ENCODE measurements around the gene ZC3H10.
"Not testable (repeated sequence)": the region's sequence is repeated elsewhere in the genome, so short reads cannot be mapped to it uniquely, and the experiment has no call there.

Gene ZC3H10, protein sequence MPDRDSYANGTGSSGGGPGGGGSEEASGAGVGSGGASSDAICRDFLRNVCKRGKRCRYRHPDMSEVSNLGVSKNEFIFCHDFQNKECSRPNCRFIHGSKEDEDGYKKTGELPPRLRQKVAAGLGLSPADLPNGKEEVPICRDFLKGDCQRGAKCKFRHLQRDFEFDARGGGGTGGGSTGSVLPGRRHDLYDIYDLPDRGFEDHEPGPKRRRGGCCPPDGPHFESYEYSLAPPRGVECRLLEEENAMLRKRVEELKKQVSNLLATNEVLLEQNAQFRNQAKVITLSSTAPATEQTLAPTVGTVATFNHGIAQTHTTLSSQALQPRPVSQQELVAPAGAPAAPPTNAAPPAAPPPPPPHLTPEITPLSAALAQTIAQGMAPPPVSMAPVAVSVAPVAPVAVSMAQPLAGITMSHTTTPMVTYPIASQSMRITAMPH

DNA sequence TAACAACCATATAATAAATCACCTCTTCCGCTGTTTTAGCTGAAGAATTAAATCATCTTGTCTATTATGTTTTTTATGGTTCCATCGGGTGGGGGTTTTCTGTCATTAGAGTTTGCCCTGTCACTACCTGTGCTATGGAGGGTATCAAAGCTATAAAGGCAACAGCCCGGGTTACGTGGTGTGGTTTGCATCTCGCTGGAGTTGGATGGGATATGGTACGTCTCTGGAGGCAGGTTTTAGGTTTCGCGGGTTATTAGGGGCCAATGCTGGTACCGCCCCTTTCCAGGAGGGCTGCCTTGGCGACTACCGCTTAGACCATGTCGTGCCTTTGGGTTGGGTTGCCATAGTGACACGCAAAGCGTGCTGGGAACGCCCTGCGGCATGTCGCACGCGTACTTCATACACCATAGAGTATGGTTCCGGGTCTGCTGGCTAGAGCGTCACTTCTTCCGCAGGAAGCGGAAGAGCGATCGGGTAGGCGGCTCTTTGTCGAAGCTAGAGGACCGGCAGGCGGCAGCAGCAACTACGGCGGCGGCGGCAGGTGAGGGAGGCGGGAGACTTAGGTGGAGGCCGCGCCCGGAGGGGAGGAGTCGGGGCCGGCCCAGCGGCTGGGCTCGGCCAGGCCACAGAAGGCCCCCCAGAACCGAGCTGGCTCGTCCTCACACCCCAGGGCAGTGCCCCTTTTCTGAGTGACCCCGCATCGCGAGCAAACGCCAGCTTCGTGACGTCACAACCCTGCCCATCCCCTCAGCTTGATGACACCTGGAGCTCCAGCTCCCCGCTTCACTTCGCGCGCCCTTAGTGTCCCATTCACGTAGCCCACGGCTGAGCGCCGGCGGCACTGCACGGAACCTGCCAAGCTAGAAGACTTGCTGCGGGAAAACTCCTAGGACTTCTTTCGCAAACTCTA lies at the start of gene ZC3H10:
Gene ZC3H10, plus strand, starts transcription at position 489 of the 910 bp plus-strand sequence. CDS start 2,297 bp downstream, outside the sequence.
- DNase-seq (ENCODE audit: low spot score), result peak; percentile 100

DNA sequence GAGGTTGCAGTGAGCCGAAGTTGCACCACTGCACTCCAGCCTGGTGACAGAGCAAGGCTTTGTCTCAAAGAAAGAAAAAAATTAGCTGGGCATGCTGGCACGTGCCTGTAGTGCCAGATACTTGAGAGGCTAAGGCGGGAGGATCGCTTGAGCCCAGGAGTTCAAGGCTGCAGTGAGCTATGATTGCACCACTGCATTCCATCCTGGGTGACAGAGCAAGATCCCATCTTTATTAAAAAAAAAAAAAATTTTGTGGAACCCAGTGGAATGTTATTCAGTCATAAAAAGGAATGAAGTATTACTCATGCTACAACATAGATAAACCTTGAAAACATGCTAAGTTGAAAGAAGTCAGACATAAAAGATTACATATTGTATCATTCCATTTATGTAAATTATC lies 46.4 kb upstream of the ZC3H10 start:
- no peak for DNase-seq (ENCODE audit: low spot score)

DNA sequence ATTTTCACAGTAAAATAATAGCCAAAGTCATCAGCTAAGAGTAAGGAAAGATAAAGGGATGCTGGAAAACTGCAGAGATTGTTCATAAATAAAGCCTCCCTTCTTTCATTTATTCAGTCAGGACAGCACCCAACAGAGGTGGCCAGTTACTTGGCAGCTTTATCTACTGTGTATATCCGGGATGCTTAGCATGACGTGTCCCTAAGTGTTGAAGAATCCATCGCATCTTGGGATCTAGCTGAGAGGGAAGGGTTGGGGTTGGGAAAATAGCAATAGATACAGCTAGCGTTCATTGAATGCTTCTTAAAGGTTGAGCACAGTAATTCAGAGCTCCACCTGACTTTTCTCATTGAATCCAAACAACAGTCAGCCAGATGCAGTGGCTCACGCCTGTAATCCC lies 43.7 kb upstream of the ZC3H10 start:
- no peak for DNase-seq (ENCODE audit: low spot score)

DNA sequence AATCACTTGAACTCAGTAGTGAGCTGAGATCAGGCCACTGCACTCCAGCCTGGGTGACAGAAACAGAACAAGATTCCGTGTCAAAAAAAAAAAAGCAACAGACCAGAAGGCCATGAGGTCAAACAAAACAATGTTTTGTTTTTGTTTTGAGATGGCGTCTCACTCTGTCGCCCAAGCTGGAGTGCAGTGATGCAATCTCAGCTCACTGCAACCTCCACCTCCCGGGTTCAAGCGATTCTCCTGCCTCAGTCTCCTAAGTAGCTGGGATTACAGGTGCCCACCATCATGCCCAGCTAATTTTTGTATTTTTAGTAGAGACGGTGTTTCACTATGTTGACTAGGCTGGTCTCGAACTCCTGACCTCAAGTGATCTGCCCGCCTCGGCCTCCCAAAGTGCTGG lies 40.1 kb upstream of the ZC3H10 start:
- DNase-seq (ENCODE audit: low spot score), result not testable (repeated sequence)

DNA sequence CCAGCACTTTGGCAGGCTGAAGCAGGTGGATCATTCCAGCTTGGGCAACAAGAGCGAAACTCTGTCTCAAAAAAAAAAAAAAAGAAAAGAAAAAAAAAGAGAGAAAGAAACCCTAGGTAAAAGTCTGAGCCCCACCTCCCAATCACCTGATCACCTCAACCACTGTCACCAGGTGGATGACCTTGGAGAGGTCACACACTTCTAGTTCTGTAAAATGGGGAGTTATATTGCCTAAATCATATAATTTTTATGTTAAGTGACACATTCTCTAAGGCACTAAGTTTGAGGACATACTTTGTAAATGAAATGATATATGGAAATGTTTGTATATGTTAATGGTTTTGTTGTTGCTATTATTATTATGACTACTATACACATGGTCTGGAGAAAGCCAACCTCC lies 39.6 kb upstream of the ZC3H10 start:
- DNase-seq (ENCODE audit: low spot score), result no peak

DNA sequence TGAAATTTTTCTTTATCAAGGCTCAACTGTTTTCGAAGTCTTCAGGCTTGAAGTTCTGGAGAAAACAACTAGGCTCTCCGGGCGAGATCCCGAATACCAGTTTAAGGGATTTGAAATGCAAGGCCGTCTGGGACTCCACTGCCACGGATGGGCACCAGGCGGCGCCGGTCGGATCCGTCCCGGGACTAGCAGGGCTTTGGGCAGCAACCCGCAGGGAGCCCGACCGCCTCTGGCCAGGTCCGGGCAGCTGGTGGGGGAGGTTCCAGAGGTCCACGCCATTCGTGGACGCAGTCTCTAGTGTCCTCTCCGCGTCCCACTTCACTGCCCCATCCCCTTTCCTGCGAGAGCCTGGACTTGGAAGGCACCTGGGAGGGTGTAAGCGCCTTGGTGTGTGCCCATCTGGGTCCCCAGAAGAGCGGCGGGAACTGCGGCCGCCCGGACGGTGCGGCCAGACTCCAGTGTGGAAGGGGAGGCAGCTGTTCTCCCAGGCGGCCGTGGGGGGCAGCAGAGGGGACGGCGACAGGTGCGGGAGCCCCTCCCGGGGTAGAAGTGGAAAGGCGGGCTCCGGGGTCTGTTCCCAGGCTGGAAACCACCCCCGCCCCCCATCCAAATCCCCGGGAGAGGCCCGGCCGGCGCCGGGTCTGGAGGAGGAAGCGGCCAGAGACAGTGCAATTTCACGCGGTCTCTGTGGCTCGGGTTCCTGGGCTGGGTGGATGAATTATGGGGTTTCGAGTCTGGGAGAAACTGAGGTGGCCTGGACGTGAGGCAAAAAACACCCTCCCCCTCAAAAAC lies 38.9 kb upstream of the ZC3H10 start:
- peak; percentile 93 for DNase-seq (ENCODE audit: low spot score)

DNA sequence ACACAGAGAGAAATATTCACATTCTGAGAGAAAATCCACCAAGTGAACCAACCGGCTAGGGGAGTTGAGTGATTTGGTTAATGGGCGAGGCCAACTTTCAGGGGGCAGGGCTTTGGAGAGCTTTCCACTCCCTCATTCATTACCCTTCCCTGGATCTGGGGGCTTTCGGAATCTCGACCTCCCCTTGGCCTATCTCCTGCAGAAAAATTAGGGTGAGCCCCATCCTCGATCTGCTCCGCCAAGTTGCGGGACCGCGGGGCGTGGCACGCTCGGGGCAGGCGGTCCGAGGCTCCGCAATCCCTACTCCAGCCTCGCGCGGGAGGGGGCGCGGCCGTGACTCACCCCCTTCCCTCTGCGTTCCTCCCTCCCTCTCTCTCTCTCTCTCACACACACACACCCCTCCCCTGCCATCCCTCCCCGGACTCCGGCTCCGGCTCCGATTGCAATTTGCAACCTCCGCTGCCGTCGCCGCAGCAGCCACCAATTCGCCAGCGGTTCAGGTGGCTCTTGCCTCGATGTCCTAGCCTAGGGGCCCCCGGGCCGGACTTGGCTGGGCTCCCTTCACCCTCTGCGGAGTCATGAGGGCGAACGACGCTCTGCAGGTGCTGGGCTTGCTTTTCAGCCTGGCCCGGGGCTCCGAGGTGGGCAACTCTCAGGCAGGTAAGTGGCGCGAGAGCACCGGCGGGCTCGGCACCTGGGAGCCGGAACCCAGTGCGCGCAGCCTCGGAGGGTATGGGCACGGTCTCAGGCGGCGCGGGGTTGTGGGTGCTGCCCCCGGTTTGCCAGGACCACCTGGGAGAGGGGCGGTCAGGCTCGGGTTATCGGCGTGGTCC lies 38.1 kb upstream of the ZC3H10 start, which contains the start of gene ERBB3:
Gene ERBB3, plus strand, starts transcription at position 443 of the 833 bp plus-strand sequence. Its CDS starts 136 bp downstream, at position 579.
- peak; percentile 87 for DNase-seq (ENCODE audit: low spot score)

DNA sequence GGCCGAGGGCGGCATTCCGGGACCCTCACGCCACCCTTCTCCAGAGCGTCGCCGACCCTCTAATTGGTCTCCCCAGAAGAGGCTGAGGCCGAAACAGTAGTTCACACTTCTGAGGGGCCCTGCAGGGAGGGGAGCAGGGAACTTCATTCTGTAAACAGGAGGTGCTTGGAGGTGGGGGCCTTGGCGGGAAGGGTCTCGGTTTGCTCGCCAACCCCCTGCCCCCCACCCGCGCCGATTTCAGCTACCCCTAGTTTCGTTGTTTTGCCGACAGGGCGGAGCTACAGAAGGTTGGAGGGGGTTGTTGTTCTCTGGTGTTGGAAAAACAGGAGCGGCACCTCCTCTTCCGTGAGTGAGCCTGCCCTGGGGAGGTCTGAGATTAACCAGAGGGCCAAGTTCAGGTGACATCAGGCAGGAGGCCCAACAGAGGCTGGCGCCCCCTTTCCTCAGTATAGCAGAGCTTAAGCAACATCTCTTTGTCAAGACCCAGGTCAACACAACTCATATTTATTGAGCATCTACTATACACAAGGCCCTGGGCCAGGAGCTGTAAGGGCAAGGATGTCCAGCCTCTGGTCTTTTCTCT lies 37.4 kb upstream of the ZC3H10 start:
- DNase-seq (ENCODE audit: low spot score), result no peak

DNA sequence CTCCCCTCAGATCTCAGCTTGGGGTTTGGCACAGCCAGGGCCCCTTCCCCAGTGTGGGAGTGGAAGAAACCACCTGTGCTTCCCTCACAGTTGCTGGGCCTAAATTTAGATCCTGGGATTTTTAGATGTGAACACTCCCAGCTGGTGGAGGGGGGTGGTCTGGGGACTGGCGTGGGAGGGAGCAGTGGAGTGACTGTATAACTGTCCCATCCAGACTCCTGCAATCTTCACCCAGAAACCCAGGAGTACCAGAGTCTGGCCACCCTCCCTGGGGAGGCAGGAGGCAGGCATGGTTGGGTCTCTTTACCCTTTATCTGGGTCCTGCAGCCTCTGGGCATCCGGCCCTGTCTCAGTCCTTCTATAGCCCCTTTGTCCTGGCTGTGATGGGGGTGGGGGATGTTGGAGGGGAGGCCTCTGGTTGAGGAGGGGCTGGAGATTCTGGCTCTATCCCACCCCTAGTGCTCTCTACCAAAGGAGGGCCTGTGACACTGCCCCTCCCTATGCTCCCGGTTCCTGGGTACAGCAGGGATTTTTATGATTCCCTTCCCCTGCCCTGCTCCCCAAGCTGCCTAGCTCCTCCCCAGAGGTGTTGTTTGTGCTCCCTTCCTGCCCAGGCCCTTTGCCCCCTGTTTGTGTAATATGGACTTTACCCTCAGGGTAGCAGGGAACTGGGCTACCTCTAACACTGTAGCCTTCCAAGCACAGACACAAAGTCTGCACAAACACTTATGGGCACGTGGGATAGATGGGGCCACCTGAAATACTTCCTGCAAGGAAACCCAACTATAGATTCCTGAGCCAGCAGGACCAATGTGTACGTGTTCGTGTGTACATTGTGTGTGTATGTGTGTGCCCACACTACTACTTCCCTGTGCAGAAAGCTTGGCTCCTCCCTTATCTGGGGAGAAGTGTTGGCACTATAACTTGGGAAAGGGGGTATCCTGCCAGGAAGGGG lies 36.4 kb upstream of the ZC3H10 start:
- DNase-seq (ENCODE audit: low spot score), result no peak

DNA sequence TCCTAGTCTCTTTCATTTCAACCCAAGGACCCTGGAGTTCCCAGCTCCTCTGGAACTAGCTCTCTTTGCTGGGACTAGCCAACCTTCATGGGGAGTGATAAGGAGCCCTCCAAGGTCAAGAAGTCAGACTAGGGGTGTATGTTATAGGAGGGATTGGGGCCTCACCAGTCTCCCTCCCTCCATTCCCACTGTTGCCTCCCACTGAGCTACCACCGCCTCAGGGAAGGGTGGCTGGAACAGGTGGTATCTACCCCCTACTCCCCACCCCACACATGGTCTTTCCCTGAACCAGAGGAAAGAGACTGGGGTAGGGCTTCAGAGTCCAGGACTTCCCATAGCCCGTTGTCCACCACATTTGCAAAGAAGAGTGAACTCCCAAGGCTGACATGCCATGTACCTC lies 35.7 kb upstream of the ZC3H10 start:
- no peak for DNase-seq (ENCODE audit: low spot score)

DNA sequence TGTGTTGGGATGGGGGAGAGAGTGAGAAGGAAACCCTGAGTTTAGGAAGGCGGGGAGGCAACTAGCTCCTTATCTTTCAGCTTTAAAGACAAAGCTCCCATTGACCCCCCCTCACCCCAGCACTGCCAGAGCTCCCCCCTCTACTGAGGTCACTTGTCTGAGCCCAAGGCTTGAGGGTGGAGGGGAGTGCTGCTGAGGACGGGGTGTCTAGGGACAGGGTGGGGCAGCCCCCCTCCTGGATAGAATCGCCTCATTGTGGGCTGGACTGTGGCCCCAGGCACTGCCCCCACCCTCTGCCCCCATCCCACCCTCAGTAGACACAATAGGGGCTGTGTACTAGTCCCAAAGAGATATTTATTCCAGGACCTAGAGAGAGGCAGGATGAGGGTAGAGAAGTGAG lies 35.1 kb upstream of the ZC3H10 start:
- DNase-seq (ENCODE audit: low spot score), result no peak

DNA sequence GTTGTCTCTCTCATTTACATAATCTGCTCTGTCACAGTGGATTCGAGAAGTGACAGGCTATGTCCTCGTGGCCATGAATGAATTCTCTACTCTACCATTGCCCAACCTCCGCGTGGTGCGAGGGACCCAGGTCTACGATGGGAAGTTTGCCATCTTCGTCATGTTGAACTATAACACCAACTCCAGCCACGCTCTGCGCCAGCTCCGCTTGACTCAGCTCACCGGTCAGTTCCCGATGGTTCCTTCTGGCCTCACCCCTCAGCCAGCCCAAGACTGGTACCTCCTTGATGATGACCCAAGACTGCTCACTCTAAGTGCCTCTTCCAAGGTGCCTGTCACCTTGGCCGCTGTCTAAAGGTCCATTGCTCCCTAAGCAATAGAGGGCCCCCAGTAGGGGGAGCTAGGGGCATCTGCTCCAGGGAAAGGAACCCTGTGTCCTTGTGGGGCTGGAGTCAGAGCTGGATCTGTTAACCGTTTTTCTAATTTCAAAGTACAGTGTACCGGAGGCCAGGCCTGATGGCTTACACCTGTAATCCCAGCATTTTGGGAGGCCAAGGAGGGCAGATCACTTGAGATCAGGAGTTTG lies 33.0 kb upstream of the ZC3H10 start:
- no peak for DNase-seq (ENCODE audit: low spot score)

DNA sequence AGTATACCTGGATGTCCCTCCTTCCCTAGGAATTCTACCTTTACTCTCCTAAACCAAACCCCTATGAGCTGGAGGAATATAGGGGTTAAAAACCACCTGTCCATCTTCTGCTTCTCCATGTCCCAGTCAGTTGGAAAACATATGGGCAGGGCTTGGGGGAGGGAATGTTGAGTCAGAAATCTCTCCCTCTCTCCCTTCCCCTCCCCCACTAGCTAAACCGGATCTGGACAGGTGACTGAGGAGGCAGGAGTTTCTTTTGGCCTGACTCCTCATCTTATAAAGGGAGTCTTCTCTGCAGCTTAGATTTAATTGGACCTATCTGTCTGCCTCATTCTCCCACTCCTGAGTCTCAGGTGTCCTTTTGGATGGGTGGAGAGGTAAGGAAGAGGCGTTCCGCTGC lies 32.0 kb upstream of the ZC3H10 start:
- no peak for DNase-seq (ENCODE audit: low spot score)

DNA sequence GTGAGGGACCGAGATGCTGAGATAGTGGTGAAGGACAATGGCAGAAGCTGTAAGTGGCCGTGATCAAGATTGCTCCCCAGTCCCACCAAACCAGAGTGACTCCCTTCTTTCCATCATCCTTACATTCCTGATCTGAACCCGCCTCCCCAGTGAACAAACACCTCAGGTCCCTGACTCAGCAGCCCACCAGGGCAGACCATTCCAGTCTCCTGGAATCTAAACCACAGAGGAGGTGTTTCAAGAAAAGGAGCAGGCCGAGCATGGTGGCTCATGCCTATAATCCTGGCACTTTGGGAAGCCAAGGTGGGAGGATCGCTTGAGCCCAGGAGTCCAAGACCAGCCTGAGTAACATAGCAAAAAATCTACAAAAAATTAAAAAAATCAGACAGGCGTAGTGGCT lies 31.5 kb upstream of the ZC3H10 start:
- DNase-seq (ENCODE audit: low spot score), result no peak

DNA sequence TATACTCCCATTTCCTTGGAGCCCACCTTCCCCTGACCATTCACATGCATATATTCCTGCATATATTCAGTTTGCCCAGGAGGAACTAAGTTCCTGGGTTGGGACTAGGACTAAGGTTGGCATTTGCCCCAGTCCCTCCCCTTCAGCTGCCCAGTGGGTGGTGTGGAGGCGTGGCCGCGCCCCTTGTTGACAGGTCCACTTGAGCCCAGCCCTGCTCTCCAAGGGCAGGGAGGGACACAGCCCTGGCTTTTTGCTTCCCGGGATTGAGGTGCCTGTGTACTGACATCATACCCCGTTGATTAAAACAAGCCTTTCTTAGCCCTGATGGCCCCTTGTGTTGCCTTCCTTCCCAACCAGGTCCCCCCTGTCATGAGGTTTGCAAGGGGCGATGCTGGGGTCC lies 30.8 kb upstream of the ZC3H10 start:
- no peak for DNase-seq (ENCODE audit: low spot score)

DNA sequence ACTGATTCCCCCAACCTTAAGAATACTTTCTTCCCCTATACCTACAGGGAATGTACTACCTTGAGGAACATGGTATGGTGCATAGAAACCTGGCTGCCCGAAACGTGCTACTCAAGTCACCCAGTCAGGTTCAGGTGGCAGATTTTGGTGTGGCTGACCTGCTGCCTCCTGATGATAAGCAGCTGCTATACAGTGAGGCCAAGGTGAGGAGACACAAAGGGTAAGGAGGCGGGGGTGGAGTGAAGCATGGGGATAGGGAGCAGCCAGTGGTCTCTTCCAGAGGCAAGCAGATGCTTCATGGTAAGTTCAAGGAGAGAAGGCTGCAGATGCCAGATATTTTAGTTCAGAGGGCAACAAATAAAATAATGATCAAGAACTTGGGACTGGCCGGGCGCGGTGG lies 20.3 kb upstream of the ZC3H10 start:
- DNase-seq (ENCODE audit: low spot score), result no peak

DNA sequence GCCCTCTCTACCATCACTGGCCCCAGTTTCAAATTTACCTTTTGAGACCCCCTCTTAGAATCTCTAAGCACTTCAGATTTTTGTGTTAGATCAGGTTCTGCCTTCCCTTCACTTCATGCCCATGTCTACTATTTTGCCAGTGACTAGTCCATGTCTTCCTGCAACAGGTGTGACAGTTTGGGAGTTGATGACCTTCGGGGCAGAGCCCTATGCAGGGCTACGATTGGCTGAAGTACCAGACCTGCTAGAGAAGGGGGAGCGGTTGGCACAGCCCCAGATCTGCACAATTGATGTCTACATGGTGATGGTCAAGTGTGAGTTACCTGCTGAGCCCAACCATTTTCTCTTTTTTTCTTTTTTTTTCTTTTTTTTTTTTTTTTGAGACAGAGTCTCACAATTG lies 19.5 kb upstream of the ZC3H10 start:
- no peak for DNase-seq (ENCODE audit: low spot score)

DNA sequence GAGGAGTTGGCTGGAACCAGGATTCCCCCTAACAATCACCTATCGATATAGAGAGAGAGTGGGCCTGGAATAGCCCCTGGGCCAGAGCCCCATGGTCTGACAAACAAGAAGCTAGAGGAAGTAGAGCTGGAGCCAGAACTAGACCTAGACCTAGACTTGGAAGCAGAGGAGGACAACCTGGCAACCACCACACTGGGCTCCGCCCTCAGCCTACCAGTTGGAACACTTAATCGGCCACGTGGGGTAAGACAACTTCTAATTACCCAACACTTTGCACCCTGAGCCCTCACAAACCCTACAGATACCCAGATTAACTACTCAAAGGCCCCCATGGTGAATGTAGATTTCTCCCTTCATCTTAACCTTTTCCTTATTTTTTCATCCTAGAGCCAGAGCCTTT lies 18.3 kb upstream of the ZC3H10 start:
- no peak for DNase-seq (ENCODE audit: low spot score)

DNA sequence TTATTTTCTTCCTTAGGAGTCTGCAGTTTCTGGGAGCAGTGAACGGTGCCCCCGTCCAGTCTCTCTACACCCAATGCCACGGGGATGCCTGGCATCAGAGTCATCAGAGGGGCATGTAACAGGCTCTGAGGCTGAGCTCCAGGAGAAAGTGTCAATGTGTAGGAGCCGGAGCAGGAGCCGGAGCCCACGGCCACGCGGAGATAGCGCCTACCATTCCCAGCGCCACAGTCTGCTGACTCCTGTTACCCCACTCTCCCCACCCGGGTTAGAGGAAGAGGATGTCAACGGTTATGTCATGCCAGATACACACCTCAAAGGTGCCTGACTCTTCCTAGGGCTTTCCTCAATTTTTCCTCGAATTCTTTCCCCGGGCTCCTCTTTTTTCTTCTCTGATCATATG lies 17.0 kb upstream of the ZC3H10 start:
- no peak for DNase-seq (ENCODE audit: low spot score)

All from RKO (cell line).